Adipose tissue (tissue), 3 donors: ENCODE results near the gene BMP7. TPM values are rescaled to one million over a fixed set of nuclear protein-coding genes. Genes with fewer than 3 reads are reported as not detected.

ENCODE experiments used
- H3K27ac ChIP-seq: one replicate; pipeline ENCODE4 v1.5.1; 2013; ENCODE audit warnings: low read depth, low read length
- WGBS, 3 donors: extraction: QIAGEN DNeasy Blood & Tissue Kit; methylation state at CpG; one replicate each; pipeline ENCODE4 v1.1.7; 2013; 5-methylcytosine and 5-hydroxymethylcytosine counted together
- polyA plus RNA-seq, 3 donors: library from polyadenylated mRNA; stranded (reverse); fragments of 200-250 nt; gene quantifications; one replicate each; pipeline ENCODE4 v1.2.3, GENCODE V29; 2013
- donor health status: healthy with polysubstance abuse.
- donor health status: Bipolar disorder and iron deficiency.
- donor health status: healthy.

Gene BMP7
- polyA plus RNA-seq, 3 donors = 0.41 to 1.1 (median 0.43) TPM

DNA sequence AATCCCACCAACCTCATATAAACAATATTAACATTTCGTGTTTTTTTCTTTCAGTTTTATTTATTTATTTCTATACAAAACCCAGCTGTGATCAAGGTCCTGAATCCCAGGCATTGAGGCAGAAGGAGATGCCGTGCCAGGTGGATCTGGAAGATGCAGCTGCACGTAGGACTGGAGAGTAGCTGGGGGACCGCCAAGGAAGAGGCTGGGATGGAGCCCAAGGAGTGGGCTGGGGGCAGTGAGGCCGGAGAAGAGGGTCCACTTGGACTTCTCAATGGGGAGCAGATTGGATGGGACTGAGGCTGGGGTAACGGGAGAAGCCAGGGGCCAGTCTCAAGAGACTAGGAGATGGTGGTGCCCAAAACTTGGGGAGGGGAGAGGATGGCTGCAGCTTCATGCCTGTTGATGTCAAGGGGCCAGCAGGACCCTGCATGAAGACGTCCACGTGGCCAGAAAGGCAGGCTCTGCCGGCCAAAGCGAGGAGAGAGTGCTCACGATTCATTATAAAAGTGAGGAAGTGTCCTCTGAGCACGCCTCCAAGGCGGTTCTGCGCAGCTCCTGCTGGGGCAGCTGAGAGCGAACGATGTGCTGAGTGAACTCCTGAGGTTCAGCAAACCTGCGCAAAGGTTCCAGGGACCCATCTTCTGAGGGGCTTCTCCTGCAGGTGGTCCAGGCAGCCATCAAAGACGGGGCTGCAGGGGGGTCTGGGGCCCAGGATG is 110.3 kb downstream of the BMP7 start:
- H3K27ac ChIP-seq = no peak overlapping the region
- WGBS, 3 donors = 80 to 86% (median 85%) methylated on average over 18 of the region's 18 CpGs

DNA sequence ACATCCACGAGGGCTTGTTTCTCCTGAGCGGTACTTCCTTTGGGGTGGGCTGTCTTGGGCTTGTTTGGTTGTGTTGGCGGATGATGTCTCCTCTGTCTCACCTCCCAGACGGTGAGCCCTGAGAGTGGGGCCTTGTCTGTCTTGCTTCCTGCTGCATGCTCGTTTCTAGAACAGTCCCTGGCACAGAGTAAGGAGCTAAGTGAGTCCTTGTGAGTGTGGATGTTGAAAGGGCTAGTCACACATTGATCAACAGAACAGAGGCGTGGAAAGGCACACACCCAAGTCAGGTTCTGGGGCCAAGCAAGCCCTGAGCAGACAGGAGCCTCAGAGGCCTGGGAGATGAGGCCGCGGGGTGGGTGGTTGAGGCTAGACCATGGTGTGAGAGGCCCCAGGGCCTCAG is 111.0 kb downstream of the BMP7 start:
- WGBS, 3 donors = 75 to 79% (median 77%) methylated on average over 8 of the region's 8 CpGs
- no peak overlapping the region for H3K27ac ChIP-seq

DNA sequence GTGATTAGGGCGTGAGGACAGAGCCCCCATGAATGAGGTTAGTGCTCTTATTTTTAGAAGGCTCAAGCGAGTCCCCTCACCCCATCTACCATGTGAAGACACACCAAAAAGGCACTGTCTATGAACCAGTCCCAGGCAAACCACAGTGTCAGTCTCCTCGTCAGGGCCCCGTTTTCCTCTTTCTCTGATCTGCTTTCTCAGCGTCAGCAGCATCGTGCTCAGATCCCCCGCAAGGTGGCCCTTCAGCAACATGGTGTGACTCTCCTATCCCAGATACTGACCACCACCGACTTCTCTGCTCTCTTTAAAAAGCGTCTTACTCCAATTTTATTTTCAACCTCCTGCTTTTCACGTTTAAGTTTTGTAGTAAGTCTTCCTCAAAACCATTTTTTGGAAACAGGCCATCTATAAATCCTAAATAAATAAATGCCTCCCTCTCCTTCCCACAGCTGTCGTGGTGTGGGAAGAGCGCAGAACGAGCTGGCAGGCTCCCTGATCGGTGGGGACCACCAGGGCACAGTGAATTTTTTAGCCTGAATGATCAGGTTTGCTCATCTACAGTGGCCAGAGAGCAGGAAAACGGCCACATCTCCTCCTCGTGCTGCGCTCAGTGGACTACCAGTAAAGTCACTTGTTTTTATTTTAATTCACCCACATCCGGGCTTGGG is 113.1 kb downstream of the BMP7 start:
- WGBS, 3 donors = 70 to 80% (median 75%) methylated on average over 18 of the region's 18 CpGs
- no peak overlapping the region for H3K27ac ChIP-seq

DNA sequence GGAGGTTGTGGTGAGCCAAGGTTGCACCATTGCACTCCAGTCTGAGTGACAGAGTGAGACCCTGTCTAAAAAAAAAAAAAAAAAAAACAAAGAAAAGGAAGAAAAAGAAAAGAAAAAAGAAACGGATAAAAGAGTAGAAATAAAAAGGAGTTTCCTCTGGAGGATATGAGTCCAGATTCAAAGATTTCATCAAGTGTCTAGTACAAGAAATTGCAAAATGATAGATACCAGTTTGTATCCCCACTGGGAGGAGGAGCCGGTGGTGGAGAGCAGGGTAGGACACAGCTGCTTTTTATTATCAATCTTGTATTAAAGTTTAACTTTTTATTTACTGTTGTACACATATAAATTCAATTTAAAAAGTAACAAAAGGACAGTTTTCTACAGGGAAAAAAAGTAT is 113.9 kb downstream of the BMP7 start:
- H3K27ac ChIP-seq = no peak overlapping the region
- WGBS, 3 donors = 59 to 71% (median 60%) methylated on average over 2 of the region's 2 CpGs

DNA sequence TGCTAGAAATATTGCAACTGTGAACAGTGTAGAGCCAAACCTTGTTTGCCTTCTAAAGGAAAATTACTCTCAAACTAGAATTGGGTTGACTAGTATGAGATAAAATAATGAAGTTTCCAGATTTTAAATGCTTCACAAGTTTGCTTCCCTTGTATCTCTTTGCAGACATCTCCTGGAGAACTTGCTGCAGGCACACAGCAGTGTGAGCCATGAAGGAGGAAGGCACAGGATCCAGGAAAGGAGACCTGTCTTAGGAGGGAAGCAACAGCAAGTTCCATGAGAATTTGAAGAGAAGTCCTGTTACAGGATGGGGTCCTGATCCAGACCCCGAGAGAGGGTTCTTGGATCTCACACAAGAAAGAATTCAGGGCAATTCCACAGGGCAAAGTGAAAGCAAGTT is 115.9 kb downstream of the BMP7 start:
- no peak overlapping the region for H3K27ac ChIP-seq
- WGBS, 3 donors = 48 to 73% (median 73%) methylated on average over 1 of the region's 1 CpG

DNA sequence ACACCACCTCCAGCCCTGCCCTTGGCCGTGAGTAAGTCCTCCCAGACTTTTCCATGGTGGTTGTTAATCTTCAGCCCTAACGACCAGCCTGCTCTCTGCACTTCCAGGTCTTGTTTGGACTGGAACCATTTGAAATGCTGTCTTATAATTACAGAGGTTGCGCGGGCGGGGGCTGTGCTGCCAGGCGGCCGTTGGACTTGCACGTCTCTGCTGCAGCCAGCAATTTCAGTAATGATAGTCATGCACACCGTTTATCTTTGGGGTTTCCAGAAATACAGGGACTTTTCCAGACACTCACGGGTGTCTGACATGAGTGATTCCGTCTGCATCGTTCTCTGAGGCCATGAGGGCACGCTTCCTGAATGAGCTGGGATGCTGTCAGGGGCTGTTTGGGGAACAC is 118.2 kb downstream of the BMP7 start:
- WGBS, 3 donors = 29 to 48% (median 47%) methylated on average over 13 of the region's 13 CpGs
- H3K27ac ChIP-seq = no peak overlapping the region

DNA sequence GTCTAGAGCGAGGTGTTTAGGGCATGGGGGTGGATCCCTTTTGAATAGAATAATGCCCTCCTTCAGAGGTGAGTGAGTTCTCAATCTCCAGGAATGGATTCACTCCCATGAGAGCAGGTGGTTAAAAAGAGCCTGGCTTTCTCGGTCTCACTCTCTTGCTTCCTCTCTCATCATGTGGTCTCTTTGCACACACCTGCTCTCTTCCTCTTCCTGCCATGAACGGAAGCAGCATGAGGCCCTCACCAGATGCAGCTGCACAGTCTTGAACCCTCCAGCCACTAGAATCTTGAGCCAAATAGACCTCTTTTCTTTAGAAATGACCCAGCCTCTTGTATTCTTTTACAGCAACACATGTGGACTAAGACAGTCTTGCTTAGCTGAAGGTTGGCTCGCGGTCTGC is 119.3 kb downstream of the BMP7 start:
- 72 to 79% (median 76%) methylated on average over 5 of the region's 5 CpGs for WGBS, 3 donors
- no peak overlapping the region for H3K27ac ChIP-seq

DNA sequence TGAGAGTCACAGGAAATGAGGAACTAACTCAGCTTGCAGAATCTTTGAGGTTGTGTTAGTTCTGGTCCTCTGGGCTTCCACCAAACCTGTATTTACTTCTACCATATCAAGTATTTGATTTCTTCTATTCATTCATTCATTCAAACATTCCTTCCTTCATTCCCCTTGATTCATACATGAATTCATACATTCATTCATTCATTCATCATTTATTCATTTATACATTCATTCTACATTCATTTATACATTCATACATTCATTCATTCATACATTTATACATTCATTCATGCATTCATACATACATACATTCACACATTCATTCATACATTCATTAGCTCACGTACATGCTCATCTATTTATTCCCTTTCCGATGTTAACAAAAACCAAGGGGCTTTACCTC is 120.3 kb downstream of the BMP7 start:
- H3K27ac ChIP-seq = no peak overlapping the region
- WGBS, 3 donors = 96 to 99% (median 97%) methylated on average over 2 of the region's 2 CpGs

DNA sequence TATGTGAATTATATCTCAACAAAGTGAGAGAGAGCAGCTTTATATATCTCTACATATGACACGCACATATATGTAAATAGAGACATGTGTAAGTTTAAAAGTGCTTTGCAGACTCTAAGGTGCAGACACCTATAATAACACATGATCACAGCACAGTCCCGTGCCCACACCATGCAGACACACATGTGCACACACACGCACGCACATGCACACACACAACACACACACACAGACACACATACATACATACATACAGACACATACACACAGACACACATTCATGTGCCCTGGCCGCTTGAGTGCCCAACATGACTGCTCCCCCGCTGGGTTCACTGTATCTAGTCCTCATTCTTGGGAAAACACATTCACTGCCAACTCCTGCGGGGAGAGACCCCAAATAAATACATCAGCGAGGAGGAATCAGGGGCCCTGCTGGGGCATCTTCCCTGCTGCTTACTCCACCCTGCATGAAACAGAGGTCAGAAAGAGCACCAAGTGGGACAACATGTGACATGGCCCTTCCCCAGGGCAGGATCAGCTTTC is 121.3 kb downstream of the BMP7 start:
- WGBS, 3 donors = 79 to 91% (median 89%) methylated on average over 8 of the region's 8 CpGs
- H3K27ac ChIP-seq = no peak overlapping the region

DNA sequence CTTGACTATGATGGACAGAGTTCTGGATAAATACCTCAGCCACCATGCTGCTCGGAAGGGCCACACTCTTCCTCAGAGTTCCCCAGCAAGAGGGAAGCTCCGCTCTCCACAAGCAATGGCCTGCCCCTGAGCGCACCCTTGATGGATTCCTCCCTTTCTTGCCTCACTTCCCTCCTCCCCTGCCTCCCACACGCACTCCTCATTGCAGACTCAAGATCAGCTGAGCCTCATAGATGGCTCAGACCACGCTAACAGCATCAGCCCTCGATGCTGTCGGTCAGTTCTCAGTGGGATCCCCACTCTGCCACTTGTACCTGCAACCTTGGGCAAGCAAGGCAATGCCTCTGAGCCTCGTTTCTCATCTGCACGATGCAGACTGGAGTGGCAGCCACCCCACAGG is 123.3 kb downstream of the BMP7 start:
- H3K27ac ChIP-seq = no peak overlapping the region
- WGBS, 3 donors = 60 to 73% (median 69%) methylated on average over 9 of the region's 9 CpGs

DNA sequence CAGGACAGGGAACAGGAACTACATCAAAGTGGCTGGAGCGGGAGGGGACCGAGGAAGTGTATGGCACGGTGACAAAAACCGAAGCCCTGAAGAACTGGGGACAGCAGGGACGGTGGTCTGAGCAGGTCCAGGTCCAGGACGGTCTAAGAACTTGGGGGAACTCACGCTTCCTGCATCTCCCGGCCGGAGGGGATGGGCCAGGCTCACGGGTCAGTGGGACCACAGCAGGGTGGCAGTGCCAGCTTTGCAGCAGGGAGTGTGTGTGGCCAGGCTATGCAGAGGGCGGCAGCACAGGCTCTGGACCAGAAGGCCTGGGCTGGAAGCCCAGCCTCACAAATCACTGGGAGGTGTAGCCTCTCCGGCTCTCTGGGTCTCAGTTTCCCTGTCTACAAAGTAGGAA is 123.8 kb downstream of the BMP7 start:
- WGBS, 3 donors = 71 to 77% (median 72%) methylated on average over 11 to 12 of the region's 12 CpGs
- H3K27ac ChIP-seq = no peak overlapping the region

DNA sequence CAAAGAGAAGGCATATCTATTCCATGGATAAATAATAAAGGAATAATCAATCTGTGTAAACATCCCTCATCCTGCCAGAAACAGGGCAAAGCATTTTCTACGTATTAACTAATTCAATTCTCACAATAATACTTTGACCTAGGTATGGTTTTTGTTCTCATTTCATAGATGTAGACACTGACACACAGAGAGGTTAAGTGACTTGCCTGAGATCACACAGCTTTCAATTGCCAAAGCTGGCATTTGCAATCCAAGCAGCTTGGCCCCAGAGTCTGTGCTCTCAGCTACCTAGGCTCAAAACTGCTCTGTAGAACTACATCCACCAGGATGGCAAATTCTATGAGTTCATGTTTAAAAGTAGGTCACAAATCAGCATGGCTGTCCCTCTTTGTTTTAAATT is 124.9 kb downstream of the BMP7 start:
- no peak overlapping the region for H3K27ac ChIP-seq
- WGBS, 3 donors = 61 to 84% (median 82%) methylated on average over 1 of the region's 1 CpG

DNA sequence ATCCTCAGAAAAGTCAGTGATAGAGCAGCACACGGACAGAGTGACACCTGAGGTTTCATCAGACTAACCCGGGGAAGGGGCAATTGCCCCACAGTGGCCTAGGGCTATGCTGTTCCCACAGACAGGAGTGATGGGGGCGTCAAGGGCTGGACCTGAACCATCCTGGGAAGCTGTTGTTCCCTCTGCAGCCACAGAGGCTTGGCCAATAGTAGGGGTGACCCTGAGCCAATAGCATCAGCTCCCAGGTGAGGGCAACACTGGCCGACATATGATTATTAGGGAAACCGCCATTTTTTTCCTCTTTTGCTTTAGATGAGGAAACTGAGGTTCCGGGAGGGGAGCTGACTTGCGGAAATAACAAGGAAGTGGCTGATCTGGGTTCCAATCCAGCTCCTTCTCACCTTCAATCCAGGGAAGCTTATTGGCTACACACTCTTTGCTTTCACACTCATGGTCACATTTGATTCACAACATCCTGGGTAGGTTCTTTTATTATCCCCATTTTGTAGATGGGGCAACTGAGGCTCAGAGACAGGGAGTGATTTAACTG is 126.0 kb downstream of the BMP7 start:
- WGBS, 3 donors = 64 to 80% (median 75%) methylated on average over 7 of the region's 7 CpGs
- H3K27ac ChIP-seq = no peak overlapping the region

DNA sequence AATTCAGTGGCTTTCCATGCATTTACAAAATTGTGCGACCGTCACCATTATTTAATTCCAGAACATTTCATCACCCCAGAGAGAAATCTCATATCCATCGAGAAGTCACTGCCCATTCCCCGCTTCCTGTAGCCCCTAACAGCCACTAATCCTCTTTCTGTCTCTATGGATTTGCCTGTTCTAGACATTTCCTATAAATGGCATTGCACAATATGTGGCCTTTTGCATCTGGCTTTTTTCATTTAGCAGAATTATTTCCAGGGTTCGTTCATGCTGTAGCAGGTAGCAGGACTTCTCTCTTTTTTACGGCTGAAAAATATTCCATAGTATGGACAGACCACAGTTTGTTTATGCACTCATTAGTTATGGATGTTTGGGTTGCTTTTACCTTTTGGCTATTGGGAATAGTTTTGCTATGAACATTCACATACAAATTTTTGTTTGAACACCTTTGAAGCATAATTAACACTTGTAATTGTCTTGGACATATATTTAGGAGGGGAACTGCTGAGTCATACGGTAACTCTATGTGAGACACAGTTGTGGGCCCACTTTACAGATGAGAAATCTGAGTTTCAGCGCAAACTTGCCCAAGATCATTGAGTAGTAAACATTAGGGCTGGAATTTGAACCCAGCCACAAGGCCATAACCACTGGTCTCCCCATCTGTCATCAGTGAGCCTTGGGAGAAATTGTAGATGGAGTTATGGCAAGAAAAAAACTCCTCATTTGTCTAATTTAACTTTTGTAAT is 126.9 kb downstream of the BMP7 start:
- WGBS, 3 donors = 84 to 90% (median 86%) methylated on average over 8 of the region's 8 CpGs

DNA sequence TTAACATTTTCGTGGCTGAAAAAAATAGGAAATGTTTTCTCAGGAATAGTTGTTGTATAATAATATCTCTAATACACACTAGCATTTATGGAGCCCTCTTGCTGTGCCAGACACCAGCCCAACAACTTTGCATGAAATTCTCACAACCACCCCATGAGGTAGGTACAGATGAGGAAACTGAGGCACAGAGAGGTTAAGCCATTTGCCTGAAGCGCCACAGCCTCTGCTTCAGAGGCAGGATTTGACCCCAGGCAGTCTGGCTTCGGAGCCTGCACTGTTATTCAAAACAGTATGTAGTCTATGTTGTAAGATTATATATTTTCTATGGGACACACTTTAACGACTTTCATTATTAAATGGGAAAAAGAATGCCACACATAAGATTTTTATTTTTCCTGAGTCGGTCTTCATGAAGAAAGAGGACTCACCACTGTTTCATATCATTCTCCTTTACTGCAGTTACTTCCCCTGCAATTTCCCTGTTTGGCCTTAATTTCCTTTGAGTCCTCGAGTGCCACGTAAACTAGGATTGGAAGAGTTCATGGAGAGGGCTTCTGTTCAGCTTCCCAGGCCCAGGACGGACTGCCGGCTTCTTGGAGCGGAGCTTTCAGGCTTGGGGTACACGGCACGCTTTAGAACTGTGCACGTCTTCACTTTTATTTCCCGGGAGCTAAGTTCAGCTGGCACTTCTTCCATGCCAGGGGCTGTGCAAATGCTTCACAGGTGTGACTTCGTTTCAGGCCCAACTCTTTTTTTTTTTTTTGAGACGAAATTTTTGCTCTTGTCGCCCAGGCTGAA is 128.0 kb downstream of the BMP7 start:
- 82 to 83% (median 82%) methylated on average over 17 of the region's 17 CpGs for WGBS, 3 donors
- H3K27ac ChIP-seq = no peak overlapping the region

More for the DNA sequence above, 126.9 kb downstream of the BMP7 start:
- no peak overlapping the region for H3K27ac ChIP-seq

DNA sequence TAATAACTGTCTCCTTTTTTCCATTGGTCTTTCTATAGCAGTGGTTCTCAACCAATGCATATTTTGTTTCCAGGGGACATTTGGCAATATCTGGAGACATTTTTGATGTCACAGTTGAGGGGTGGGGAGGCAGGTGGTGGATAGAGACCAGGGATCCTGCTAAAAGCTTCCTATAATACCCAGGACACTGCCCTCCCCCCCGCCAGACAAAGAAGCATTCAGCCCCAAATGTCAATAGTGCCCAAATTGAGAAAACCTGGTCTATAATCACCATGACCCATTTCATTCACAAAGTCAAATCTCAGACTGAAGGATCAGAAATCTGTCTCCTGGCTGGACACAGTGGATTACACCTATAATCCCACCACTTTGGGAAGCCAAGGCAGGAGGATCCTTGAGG is 128.8 kb downstream of the BMP7 start:
- H3K27ac ChIP-seq = no peak overlapping the region
- 90 to 95% (median 90%) methylated on average over 1 of the region's 1 CpG for WGBS, 3 donors

DNA sequence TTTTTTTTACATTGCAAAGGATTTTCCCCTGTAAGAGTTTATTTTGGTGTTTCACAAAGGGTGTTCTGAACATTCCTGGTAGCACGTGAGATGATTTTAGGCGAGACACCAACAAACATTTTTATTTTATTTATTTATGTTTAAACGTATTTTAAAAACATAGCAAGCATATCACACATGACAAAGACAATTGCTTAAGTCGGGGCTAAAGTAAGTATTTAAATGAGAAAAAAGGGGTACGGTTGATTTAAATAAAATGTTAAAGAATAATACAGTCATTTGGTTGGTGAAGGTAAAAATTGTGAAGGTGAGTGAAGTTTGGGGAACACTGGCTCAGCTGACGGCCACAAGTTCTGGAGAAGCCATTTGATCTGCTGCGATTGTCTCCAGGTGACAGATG is 129.7 kb downstream of the BMP7 start:
- 79 to 91% (median 87%) methylated on average over 7 of the region's 7 CpGs for WGBS, 3 donors
- no peak overlapping the region for H3K27ac ChIP-seq

DNA sequence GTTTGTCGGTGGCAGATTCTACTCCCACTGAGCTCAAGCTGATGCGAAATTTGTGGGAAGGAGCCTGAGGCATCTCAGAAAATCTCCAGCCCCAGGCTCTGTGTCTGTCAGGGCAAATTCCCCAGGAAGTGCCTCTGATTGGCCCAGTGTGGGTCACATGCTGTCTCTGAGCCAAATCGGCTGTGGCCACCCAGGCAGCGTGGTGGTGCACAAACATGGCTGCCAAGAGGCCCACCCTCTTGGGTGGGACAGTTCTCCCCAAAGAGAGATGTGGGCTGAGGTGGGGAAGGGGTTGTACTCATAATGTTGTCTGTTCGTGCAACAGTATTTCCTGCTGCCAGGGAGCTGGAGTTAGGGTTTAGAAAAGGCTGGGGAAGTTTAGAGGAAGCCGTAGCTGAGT is 130.6 kb downstream of the BMP7 start:
- no peak overlapping the region for H3K27ac ChIP-seq
- WGBS, 3 donors = 65 to 76% (median 67%) methylated on average over 6 of the region's 6 CpGs
